Measurements from ENCODE around the gene PFKFB3. TPM values are rescaled to one million over a fixed set of nuclear protein-coding genes. Genes with fewer than 3 reads are reported as not detected.

The PFKFB3 gene
- total and polyA plus RNA-seq, 10 donors: 6.3 to 227 (median 113) TPM

DNA sequence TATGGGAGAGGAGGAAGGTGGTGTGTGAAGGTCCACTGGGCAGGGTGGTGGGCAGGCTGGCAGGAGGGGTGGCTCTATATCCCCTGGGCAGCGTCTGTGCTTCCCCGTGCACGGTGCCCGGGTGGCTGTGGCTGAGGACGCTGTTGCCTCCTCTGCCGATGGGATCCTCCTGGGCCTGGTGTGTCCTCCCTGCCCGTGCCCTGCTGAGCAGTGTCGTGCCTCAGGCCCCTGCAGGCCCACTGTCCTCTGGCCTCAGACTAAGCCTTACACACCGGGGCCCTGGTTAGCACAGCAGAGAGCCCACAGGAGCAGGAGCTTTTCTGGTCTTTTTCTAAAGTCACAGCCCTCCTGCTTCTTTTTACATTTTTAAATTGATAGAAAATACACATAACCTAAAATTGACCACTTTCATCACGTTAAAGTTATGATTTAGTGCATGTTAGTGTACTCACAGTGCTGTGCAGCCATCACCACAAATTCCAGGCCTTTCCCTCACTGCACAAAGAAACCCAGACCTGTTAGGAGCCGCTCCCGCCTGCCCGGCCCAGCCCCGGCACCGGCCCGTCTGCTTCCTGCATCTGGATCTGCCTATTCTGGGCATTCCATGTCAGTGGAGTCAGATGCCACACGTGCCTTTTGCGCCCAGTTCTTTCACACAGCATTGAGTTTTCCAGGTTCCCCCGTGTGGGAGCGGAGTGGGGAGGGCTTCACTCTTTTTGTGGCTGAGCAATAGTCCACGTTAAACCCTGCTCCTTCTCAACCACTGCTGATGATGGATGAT, 19.4 kb downstream of the PFKFB3 start:
- Histone ChIP-seq H3K4me1 (no peaks in the 10 kb centered on the region), H3K27ac (peak overlapping the region in 1 of 8 donors; percentile 8), H3K27me3 (replicated peaks in 1 of 7) (no peaks in the 10 kb centered on the region), H3K9me3 (no peaks in the 10 kb centered on the region), H3K4me3 (no peak overlapping the region), H3K36me3 (peaks cover 5 to 100% (median 98%) of the 10 kb centered on the region in 6 donors)
- WGBS, 5 donors: 77 to 94% (median 90%) methylated on average over 15 to 21 of the region's 21 CpGs
- intact Hi-C loops (cut with DNase I; ENCODE audit: low total_unique reads): no loop called here
- no peak for DNase-seq
- TF ChIP-seq, protein P1, sequence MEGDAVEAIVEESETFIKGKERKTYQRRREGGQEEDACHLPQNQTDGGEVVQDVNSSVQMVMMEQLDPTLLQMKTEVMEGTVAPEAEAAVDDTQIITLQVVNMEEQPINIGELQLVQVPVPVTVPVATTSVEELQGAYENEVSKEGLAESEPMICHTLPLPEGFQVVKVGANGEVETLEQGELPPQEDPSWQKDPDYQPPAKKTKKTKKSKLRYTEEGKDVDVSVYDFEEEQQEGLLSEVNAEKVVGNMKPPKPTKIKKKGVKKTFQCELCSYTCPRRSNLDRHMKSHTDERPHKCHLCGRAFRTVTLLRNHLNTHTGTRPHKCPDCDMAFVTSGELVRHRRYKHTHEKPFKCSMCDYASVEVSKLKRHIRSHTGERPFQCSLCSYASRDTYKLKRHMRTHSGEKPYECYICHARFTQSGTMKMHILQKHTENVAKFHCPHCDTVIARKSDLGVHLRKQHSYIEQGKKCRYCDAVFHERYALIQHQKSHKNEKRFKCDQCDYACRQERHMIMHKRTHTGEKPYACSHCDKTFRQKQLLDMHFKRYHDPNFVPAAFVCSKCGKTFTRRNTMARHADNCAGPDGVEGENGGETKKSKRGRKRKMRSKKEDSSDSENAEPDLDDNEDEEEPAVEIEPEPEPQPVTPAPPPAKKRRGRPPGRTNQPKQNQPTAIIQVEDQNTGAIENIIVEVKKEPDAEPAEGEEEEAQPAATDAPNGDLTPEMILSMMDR (IDR thresholded peaks at IDR 0.05 in 8 of 11, conservative IDR thresholded peaks at IDR 0.05 in 3 of 11): no peak
- no peak for TF ChIP-seq POLR2A (IDR thresholded peaks at IDR 0.05)
- TF ChIP-seq POLR2AphosphoS5 (IDR thresholded peaks at IDR 0.05): peak in 2 of 3 donors; percentile 1 to 45

DNA sequence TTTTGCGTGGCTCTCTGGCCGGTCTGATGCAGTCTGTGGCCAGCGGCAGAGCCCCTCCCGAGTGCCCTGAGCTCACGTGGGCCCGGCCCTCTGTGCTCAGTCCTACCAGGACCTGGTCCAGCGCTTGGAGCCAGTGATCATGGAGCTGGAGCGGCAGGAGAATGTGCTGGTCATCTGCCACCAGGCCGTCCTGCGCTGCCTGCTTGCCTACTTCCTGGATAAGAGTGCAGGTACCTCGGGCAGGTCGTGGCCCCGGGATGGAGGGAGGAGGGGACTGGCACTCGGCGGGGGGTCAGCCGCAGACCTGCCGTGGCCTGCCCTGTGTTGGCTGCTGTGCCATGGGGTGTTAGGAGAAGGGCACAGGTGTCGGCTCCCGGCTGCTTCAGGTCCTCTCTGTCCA, 20.0 kb downstream of the PFKFB3 start:
- Histone ChIP-seq H3K27me3 (replicated peaks in 1 of 7) (no peaks in the 10 kb centered on the region), H3K36me3 (peaks cover 5 to 100% (median 98%) of the 10 kb centered on the region in 6 donors), H3K27ac (no peak overlapping the region), H3K4me3 (no peak overlapping the region), H3K4me1 (no peaks in the 10 kb centered on the region), H3K9me3 (no peaks in the 10 kb centered on the region)
- WGBS, 5 donors: 92 to 96% (median 94%) methylated on average over 12 to 19 of the region's 19 CpGs
- DNase-seq: no peak
- TF ChIP-seq POLR2AphosphoS5 (IDR thresholded peaks at IDR 0.05) (peak; percentile 41 to 75 (median 42)), POLR2A (IDR thresholded peaks at IDR 0.05) (no peak)
- intact Hi-C loops (cut with DNase I; ENCODE audit: low total_unique reads): no loop called here

DNA sequence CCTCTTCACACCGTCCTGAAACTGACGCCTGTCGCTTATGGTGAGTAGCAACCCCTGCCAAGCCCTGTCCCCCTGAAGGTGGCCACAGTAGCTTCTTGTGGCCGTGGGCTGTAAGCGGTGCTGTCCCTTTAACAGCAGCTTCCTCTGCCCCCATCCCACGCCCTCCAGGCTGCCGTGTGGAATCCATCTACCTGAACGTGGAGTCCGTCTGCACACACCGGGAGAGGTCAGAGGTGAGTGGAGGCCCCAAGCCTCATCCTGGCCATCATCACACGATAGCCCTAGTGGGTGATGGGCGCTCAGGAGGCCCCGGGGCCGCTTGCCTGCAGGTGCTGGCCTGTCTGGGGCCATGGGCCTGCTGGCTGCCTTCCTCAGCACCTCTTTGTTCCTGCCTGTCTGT, 21.2 kb downstream of the PFKFB3 start:
- no peaks in the 10 kb centered on the region for H3K4me1 ChIP-seq
- TF ChIP-seq, protein P1 (IDR thresholded peaks at IDR 0.05 in 8 of 11, conservative IDR thresholded peaks at IDR 0.05 in 3 of 11): no peak
- peak in 2 of 3 donors; percentile 36 to 70 for TF ChIP-seq POLR2AphosphoS5 (IDR thresholded peaks at IDR 0.05)
- TF ChIP-seq POLR2A (IDR thresholded peaks at IDR 0.05): no peak
- intact Hi-C loops (cut with DNase I; ENCODE audit: low total_unique reads): no loop called here
- no peaks in the 10 kb centered on the region for H3K27me3 ChIP-seq (replicated peaks in 1 of 7)
- no peak overlapping the region for H3K27ac ChIP-seq
- H3K9me3 ChIP-seq: no peaks in the 10 kb centered on the region
- WGBS, 5 donors: 91 to 94% (median 93%) methylated on average over 12 to 14 of the region's 14 CpGs
- H3K36me3 ChIP-seq: peaks cover 5 to 100% (median 98%) of the 10 kb centered on the region in 6 donors
- no peak for DNase-seq
- H3K4me3 ChIP-seq: no peak overlapping the region

DNA sequence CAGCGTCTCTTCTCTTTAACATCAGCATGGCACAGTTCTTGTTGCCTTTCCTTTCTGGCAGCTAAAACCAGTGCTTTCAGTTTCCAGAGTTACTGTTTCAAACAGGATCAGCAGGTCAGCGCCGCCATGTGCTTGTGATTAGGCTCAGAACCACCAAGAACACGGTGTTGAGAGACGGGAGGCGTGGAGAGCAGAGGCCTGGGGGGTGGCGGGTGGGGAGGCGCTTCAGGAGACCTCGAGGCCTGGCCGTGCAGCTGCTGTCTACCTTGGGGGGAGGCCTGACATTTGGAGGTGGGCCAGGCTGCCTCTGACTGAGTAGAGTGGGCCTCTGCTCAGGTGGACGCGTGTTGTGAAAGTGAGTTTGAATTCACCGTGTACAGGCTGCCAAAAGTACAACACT, 22.0 kb downstream of the PFKFB3 start:
- WGBS, 5 donors: 89 to 94% (median 93%) methylated on average over 13 of the region's 13 CpGs
- H3K4me3 ChIP-seq: no peak overlapping the region

DNA sequence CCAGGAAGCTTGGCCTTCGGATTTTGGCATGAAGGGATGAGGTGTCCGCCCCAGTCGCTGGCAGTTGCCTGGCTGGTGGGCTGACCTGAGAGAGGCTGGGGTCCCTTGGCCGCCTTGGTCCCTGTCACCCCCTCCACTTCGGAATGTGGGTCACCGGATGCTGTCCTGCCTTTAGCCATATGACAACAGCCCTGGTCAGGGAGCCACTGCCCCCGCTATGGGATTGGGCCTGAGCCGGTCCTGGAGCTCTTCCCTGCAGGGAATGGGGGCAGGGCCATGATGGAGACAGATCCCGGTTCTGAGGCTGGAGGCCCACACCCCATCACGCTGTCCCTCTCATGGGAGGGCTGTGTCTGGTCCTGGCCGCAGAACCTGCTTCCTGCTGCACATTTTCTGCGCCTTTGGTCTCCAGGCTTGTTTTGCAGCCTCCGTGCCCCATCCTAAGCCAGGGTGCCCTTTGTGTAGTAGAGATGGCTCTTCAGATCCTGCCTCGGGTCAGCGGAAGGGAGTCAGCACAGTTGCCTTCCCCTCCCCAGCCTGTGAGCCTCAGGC, 22.6 kb downstream of the PFKFB3 start:
- no peak for DNase-seq
- 84 to 96% (median 92%) methylated on average over 15 of the region's 15 CpGs for WGBS, 5 donors
- no peaks in the 10 kb centered on the region for H3K27me3 ChIP-seq (replicated peaks in 1 of 7)
- H3K4me3 ChIP-seq: no peak overlapping the region
- no peaks in the 10 kb centered on the region for H3K4me1 ChIP-seq
- no peak overlapping the region for H3K27ac ChIP-seq
- no peaks in the 10 kb centered on the region for H3K9me3 ChIP-seq
- TF ChIP-seq, protein P1 (IDR thresholded peaks at IDR 0.05 in 8 of 11, conservative IDR thresholded peaks at IDR 0.05 in 3 of 11): no peak
- TF ChIP-seq POLR2AphosphoS5 (IDR thresholded peaks at IDR 0.05): peak; percentile 14 to 68 (median 36)
- H3K36me3 ChIP-seq: peaks cover 5 to 100% (median 98%) of the 10 kb centered on the region in 6 donors
- intact Hi-C loops (cut with DNase I; ENCODE audit: low total_unique reads): no loop called here

More for the DNA sequence above, 22.0 kb downstream of the PFKFB3 start:
- Histone ChIP-seq H3K4me1 (no peaks in the 10 kb centered on the region), H3K27me3 (replicated peaks in 1 of 7) (no peaks in the 10 kb centered on the region), H3K9me3 (no peaks in the 10 kb centered on the region), H3K36me3 (peaks cover 5 to 100% (median 98%) of the 10 kb centered on the region in 6 donors), H3K27ac (no peak overlapping the region)
- DNase-seq: no peak
- TF ChIP-seq POLR2A (IDR thresholded peaks at IDR 0.05): no peak
- TF ChIP-seq POLR2AphosphoS5 (IDR thresholded peaks at IDR 0.05): peak in 1 of 3 donors; percentile 4
- intact Hi-C loops (cut with DNase I; ENCODE audit: low total_unique reads): no loop called here

All from spleen (tissue), 11 donors.